ENCODE results near the gene SLC44A1. TPM values are rescaled to one million over a fixed set of nuclear protein-coding genes. Genes with fewer than 3 reads are reported as not detected.

SLC44A1 gene
- total RNA-seq, 1 donor from 2014 or later, result 16.5 TPM

DNA sequence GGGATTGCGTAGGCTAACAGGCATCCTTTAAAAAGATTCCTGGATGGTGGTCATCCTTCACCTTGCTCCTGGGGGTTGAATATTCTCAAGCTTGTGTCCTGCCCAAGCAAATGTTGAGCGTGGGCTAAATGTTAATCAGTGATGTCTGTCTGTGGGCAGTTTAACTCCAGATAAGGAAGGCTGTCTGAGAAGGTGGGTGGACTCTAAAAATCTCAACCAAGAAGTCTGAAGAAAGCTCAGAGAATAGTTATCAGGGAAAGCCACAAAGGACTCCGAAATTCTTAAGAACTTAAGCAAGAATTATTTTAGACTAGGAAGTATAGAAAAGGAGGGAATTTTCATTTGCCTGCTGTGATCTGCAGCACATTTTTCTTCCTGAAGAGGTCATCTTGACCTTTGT is 125.5 kb downstream of the SLC44A1 start:
- no peak for DNase-seq (ENCODE audit: low read depth)
- no peaks in the 10 kb centered on the region for H3K27me3 ChIP-seq (ENCODE audit: control insufficient read depth, insufficient read depth, low read length)
- TF ChIP-seq, protein P1, sequence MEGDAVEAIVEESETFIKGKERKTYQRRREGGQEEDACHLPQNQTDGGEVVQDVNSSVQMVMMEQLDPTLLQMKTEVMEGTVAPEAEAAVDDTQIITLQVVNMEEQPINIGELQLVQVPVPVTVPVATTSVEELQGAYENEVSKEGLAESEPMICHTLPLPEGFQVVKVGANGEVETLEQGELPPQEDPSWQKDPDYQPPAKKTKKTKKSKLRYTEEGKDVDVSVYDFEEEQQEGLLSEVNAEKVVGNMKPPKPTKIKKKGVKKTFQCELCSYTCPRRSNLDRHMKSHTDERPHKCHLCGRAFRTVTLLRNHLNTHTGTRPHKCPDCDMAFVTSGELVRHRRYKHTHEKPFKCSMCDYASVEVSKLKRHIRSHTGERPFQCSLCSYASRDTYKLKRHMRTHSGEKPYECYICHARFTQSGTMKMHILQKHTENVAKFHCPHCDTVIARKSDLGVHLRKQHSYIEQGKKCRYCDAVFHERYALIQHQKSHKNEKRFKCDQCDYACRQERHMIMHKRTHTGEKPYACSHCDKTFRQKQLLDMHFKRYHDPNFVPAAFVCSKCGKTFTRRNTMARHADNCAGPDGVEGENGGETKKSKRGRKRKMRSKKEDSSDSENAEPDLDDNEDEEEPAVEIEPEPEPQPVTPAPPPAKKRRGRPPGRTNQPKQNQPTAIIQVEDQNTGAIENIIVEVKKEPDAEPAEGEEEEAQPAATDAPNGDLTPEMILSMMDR (IDR thresholded peaks at IDR 0.05; ENCODE audit: insufficient read depth, low read length, poor library complexity, severe bottlenecking), result no peak
- H3K4me3 ChIP-seq (ENCODE audit: low read depth, low read length), result no peak overlapping the region
- no peaks in the 10 kb centered on the region for H3K36me3 ChIP-seq (ENCODE audit: control insufficient read depth, insufficient read depth, low read length)

DNA sequence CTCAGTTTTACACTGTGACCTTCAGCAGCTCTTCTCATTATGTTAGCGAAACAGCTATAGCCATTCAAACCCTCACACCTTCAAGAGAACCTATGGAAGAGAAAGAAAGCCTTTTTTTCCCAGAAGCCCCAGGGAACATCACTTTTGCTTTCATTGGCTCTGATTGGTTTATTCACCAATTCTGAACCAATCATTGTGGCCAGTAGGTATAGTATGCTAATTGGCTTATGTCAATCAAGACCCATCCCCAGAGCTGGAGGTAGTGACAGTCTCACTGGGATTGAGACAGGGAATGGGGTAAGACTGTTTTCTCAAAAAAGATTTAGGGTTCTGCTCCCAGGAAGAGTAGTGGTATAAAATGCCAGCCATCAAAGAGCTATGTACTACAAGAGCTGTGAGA is 129.3 kb downstream of the SLC44A1 start:
- Histone ChIP-seq H3K27me3 (ENCODE audit: control insufficient read depth, insufficient read depth, low read length) (no peaks in the 10 kb centered on the region), H3K4me3 (ENCODE audit: low read depth, low read length) (no peak overlapping the region), H3K36me3 (ENCODE audit: control insufficient read depth, insufficient read depth, low read length) (no peaks in the 10 kb centered on the region)
- TF ChIP-seq, protein P1 (IDR thresholded peaks at IDR 0.05; ENCODE audit: insufficient read depth, low read length, poor library complexity, severe bottlenecking), result no peak
- no peak for DNase-seq (ENCODE audit: low read depth)

- TF ChIP-seq, protein P1 (IDR thresholded peaks at IDR 0.05; ENCODE audit: insufficient read depth, low read length, poor library complexity, severe bottlenecking), result no peak
- H3K27me3 ChIP-seq (ENCODE audit: control insufficient read depth, insufficient read depth, low read length), result no peaks in the 10 kb centered on the region
- no peak overlapping the region for H3K4me3 ChIP-seq (ENCODE audit: low read depth, low read length)
- H3K36me3 ChIP-seq (ENCODE audit: control insufficient read depth, insufficient read depth, low read length), result no peaks in the 10 kb centered on the region
- DNase-seq (ENCODE audit: low read depth), result no peak
These were observed 130.9 kb downstream of the SLC44A1 start for GRCh38 chr9:105375323-105375722.

DNA sequence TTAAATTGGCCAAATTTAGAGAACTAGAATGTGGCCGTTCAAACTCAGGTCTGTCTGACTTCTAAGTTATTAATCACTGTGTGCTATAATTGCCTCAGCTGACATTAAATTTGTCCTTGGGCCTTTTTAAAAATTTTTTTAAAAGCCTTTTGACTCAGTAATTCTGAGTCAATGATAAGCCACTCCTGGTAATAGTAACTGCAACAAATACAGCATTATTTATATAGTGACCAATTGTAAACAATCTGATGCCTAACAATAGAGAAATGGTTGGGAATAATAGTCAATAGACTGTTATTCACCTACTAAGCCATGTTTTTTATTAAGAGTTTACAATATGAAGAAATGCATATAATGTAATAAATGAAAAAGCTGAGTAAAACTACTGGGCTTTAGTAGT is 132.4 kb downstream of the SLC44A1 start:
- Histone ChIP-seq H3K4me3 (ENCODE audit: low read depth, low read length) (no peak overlapping the region), H3K36me3 (ENCODE audit: control insufficient read depth, insufficient read depth, low read length) (no peaks in the 10 kb centered on the region), H3K27me3 (ENCODE audit: control insufficient read depth, insufficient read depth, low read length) (no peaks in the 10 kb centered on the region)
- DNase-seq (ENCODE audit: low read depth), result no peak
- TF ChIP-seq, protein P1 (IDR thresholded peaks at IDR 0.05; ENCODE audit: insufficient read depth, low read length, poor library complexity, severe bottlenecking), result no peak

DNA sequence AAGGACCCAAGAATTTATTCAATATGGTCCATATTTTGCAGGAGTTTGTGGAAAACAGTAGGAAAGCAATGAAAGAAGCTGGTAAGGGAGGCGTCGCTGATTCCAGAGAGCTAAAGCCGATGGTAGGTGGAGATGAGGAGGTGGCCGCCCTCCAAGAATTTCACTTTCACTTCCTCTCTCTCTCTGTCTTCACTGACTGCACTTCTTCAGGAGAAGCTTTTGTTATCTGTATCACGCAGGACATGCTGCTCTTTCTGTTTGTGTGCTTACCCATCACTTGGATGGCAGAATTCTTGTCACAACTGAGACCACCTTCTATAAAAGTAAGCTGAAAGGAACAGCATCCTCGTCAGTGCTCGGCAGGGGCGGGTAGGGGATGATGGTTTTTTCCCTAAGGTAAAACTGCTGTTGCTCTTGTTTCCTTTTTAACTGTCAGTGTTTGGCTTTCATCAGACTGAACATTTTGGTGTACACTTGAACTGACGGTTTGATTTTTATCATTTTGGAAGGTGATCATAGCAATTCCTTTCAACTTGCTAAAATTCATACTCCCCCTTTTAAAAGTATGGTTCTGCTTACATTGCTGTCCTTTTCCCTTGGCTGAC is 141.0 kb downstream of the SLC44A1 start:
- no peak overlapping the region for H3K4me3 ChIP-seq (ENCODE audit: low read depth, low read length)
- TF ChIP-seq, protein P1 (IDR thresholded peaks at IDR 0.05; ENCODE audit: insufficient read depth, low read length, poor library complexity, severe bottlenecking), result no peak
- no peak for DNase-seq (ENCODE audit: low read depth)

GRCh38 chr9:105389796-105390195 is 145.3 kb downstream of the SLC44A1 start:
- TF ChIP-seq, protein P1 (IDR thresholded peaks at IDR 0.05; ENCODE audit: insufficient read depth, low read length, poor library complexity, severe bottlenecking), result no peak
- Histone ChIP-seq H3K4me3 (ENCODE audit: low read depth, low read length) (no peak overlapping the region), H3K36me3 (ENCODE audit: control insufficient read depth, insufficient read depth, low read length) (no peaks in the 10 kb centered on the region), H3K27me3 (ENCODE audit: control insufficient read depth, insufficient read depth, low read length) (no peaks in the 10 kb centered on the region)
- no peak for DNase-seq (ENCODE audit: low read depth)

More for the DNA sequence above, 141.0 kb downstream of the SLC44A1 start:
- no peaks in the 10 kb centered on the region for H3K36me3 ChIP-seq (ENCODE audit: control insufficient read depth, insufficient read depth, low read length)
- H3K27me3 ChIP-seq (ENCODE audit: control insufficient read depth, insufficient read depth, low read length), result no peaks in the 10 kb centered on the region
